ENCODE measurements around the gene GLG1.
"Not testable (repeated sequence)": the region's sequence is repeated elsewhere in the genome, so short reads cannot be mapped to it uniquely, and the experiment has no call there.

- TF ChIP-seq EP300, POLR2AphosphoS5, CTCF, POLR2A (IDR thresholded peaks at IDR 0.05): not testable (repeated sequence)
Observed at GRCh38 chr16:74546112-74546511, 60.8 kb downstream of the GLG1 start.
